HG02678 (cell line): ENCODE results near the gene PTPRS.
"Not testable (repeated sequence)": the region's sequence is repeated elsewhere in the genome, so short reads cannot be mapped to it uniquely, and the experiment has no call there.

Experiments used
- ATAC-seq: cut with Tn5 transposase; IDR thresholded peaks from one replicate; pipeline ENCODE4 v1.9.1; 2021; ENCODE audit warnings: mild to moderate bottlenecking, moderate library complexity; ENCODE audit not compliant: unreplicated experiment

PTPRS gene

GRCh38 chr19:5334366-5334739, 6.3 kb downstream of the PTPRS start:
- ATAC-seq = no peak

- no peak for ATAC-seq
Observed at GRCh38 chr19:5333581-5334365, 6.8 kb downstream of the PTPRS start.

DNA sequence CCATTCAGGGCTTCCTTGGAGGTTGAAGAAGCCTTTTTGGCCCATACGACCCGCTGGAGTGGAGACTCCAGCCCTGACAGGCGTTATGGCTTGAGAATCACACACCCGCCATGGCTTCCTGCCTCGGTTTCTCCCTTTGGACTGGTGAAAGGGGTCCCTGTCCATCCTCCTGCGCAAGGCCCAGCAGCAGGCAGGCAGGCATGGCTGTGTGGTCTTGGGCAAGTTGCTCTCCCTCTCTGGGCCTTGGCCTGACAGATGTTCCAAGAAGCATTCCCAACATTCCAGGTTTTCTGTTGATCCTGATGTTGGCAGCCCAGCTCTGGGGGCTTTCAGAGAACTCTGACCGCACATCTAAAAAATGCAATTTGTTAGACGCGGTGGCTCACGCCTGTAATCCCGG, 8.1 kb downstream of the PTPRS start:
- ATAC-seq = no peak

- ATAC-seq = no peak
Observed at GRCh38 chr19:5331790-5332189, 8.8 kb downstream of the PTPRS start.

- ATAC-seq = no peak
Observed at GRCh38 chr19:5330307-5330720, 10.3 kb downstream of the PTPRS start.

GRCh38 chr19:5329141-5329540, 11.5 kb downstream of the PTPRS start:
- no peak for ATAC-seq

DNA sequence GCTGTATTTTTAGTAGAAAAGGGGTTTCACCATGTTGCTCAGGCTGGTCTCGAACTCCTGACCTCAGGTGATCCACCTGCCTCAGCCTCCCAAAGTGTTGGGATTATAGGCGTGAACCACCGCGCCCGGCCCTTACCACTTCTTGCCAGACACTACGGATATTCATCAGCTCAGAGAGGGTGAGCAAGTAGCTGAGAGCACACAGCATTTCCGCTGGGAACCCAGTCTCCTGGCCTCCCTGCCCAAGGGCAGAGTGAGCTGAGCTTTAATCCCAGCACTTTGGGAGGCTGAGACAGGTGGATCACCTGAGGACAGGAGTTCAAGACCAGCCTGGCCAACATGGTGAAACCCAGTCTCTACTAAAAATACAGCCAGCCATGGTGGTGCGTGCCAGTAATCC, 12.2 kb downstream of the PTPRS start:
- not testable (repeated sequence) for ATAC-seq

GRCh38 chr19:5326986-5327623, 13.5 kb downstream of the PTPRS start:
- ATAC-seq = no peak

- ATAC-seq = no peak
Observed at GRCh38 chr19:5326545-5326944, 14.1 kb downstream of the PTPRS start.

- ATAC-seq = no peak
Observed at GRCh38 chr19:5324947-5325346, 15.7 kb downstream of the PTPRS start.

- no peak for ATAC-seq
Observed at GRCh38 chr19:5323475-5323811, 17.2 kb downstream of the PTPRS start.

- ATAC-seq = peak; percentile 64
Observed at GRCh38 chr19:5321851-5322681, 18.5 kb downstream of the PTPRS start.

DNA sequence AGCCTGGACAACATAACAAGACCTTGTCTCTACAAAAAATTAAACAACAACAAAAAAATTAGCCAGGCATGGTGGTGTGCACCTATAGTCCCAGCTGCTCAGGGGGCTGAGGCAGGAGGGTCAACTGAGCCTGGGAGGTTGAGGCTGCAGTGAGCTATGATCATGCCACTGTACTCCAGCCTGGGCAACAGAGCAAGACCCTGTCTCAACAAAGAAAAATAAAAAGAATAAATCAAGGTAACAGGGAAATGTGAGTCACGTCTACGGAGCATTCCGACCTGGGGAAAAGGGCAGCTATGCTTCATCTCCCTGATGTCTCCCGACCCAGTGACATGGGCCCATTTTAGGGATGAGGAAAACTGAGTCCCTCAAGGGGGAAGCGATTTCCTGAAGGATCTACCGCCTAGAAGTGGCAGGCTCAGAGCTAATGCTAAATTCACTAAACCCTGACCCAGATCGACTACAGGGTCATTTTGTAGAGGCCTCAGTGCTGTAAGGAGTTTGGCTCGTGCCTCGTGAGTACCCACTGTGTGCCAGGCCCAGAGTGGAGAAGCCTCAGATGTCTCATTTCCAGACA, 19.5 kb downstream of the PTPRS start:
- ATAC-seq = no peak

GRCh38 chr19:5319516-5319915, 21.1 kb downstream of the PTPRS start:
- ATAC-seq = no peak

- ATAC-seq = no peak
Observed at GRCh38 chr19:5318306-5318705, 22.3 kb downstream of the PTPRS start.

DNA sequence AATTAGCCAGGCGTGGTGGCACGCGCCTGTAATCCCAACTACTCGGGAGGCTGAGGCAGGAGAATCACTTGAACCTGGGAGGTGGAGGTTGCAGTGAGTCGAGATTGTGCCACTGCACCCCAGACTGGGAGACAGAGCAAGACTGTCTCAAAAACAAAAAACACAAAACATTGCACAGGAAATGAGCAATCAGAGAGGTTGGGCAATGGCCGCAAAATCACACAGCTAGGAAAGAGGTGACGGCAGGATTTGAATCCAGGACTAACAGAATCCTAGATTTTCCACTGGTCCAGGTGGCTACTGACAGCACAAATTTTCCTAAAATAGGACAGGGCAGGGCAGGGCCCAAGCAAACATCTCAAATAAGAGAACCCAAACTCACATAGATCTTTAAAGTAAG, 23.3 kb downstream of the PTPRS start:
- ATAC-seq = no peak

DNA sequence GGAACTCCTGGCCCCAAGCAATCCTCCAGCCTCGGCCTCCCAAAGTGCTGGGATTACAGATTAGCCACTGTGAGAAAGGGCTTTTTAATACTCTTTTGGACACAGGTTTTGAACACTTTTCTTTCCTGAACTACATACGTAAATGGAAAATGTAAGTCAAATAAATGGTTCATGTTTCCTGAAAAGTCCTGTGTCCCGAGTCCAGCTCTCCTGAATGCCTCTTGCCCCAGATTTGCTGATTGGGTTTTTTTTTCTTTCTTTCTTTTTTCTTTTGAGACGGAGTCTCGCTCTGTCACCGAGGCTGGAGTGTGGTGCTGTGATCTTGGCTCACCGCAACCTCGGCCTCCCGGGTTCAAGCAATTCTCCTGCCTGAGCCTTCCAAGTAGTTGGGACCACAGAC, 24.5 kb downstream of the PTPRS start:
- ATAC-seq = no peak

DNA sequence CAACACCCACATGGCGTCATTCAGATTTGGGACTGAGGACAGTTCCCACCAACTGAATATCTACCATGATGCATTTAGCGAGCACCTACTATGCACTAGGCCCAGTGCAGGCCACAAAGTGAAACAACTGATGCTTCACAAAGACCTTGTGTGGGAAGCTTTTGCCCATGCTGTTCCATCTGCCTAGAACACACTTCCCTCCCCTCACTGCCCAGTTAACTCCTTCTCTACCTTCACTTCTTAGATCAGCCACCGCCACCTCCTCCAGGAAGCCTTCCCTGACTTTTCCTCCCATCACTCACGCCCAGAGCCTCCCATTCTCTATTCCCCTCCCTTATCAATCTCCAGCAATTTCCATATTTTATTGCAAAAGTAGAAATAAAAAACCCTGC, 25.7 kb downstream of the PTPRS start:
- ATAC-seq = no peak

- no peak for ATAC-seq
Observed at GRCh38 chr19:5314012-5314906, 26.4 kb downstream of the PTPRS start.

GRCh38 chr19:5313307-5313706, 27.3 kb downstream of the PTPRS start:
- no peak for ATAC-seq

DNA sequence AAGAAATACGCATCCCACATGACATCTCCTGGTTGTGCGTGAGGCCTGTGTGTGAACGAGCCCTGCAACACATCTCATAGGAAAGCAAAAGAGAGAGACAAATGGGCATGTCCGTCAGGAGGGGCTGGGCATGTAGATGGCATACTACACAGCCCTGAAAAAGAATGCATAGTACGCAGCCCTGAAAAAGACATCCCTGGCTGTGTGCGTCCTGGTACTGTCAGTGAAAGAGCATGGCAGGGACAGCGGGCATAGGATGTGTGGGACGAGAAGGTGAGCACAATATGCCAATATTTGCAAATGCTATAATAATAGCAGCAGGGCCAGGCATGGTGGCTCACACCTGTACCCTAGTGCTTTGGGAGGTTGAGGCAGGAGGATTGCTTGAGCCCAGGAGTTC, 28.6 kb downstream of the PTPRS start:
- no peak for ATAC-seq
